Parathyroid adenoma (tissue), 2 donors: ENCODE measurements around the gene EXOC1.

ENCODE experiments used
- H2AFZ ChIP-seq: fragments of 300-600 bp; sonication (generic); one replicate; pipeline ENCODE4 v1.7.0; 2017; ENCODE audit warnings: antibody characterized with exemption, mild to moderate bottlenecking
- H3K27ac ChIP-seq: fragments of 300-600 bp; sonication (generic); one replicate; pipeline ENCODE4 v1.7.0; 2017
- H3K27me3 ChIP-seq: fragments of 300-600 bp; sonication (generic); one replicate; pipeline ENCODE4 v1.7.0; 2017; ENCODE audit warnings: low read length; ENCODE audit not compliant: control insufficient read depth, insufficient read depth
- H3K36me3 ChIP-seq: fragments of 300-600 bp; sonication (generic); one replicate; pipeline ENCODE4 v1.7.0; 2017; ENCODE audit warnings: low read length; ENCODE audit not compliant: control insufficient read depth, insufficient read depth
- H3K4me1 ChIP-seq: fragments of 300-600 bp; sonication (generic); one replicate; pipeline ENCODE4 v1.7.0; 2017; ENCODE audit warnings: control low read depth
- H3K4me2 ChIP-seq: fragments of 300-600 bp; sonication (generic); one replicate; pipeline ENCODE4 v1.7.0; 2017; ENCODE audit warnings: low read length
- H3K4me3 ChIP-seq: fragments of 300-600 bp; sonication (generic); one replicate; pipeline ENCODE4 v1.7.0; 2017; ENCODE audit warnings: low read depth, low read length
- H3K79me2 ChIP-seq: fragments of 300-600 bp; sonication (generic); one replicate; pipeline ENCODE4 v1.7.0; 2017; ENCODE audit warnings: control low read depth
- H3K9ac ChIP-seq: fragments of 300-600 bp; sonication (generic); one replicate; pipeline ENCODE4 v1.7.0; 2017; ENCODE audit warnings: mild to moderate bottlenecking
- H3K9me3 ChIP-seq: fragments of 300-600 bp; sonication (generic); one replicate; pipeline ENCODE4 v1.7.0; 2017; ENCODE audit warnings: low read length; ENCODE audit not compliant: control insufficient read depth
- CTCF ChIP-seq: fragments of 300-600 bp; sonication (generic); IDR thresholded peaks from one replicate; pipeline ENCODE4 v1.7.0; 2017; ENCODE audit warnings: antibody characterized with exemption, mild to moderate bottlenecking
- donor health status: primary hyperparathyroidism.

EXOC1 gene

GRCh38 chr4:55865228-55865806, 11.9 kb downstream of the EXOC1 start:
- Histone ChIP-seq H3K27me3 (no peaks in the 10 kb centered on the region), H3K4me2 (no peak overlapping the region), H2AFZ (no peak overlapping the region), H3K27ac (no peak overlapping the region), H3K9ac (no peak overlapping the region), H3K4me3 (no peak overlapping the region), H3K79me2 (no peaks in the 10 kb centered on the region), H3K4me1 (no peaks in the 10 kb centered on the region), H3K36me3 (no peaks in the 10 kb centered on the region), H3K9me3 (no peaks in the 10 kb centered on the region)
- no peak for TF ChIP-seq CTCF

- H3K4me1 ChIP-seq: no peaks in the 10 kb centered on the region
- H3K4me2 ChIP-seq: no peak overlapping the region
- H3K27ac ChIP-seq: peak overlapping the region; percentile 8
- H2AFZ ChIP-seq: no peak overlapping the region
- no peaks in the 10 kb centered on the region for H3K79me2 ChIP-seq
- no peak for TF ChIP-seq CTCF
- no peaks in the 10 kb centered on the region for H3K36me3 ChIP-seq
- H3K9me3 ChIP-seq: no peaks in the 10 kb centered on the region
- H3K4me3 ChIP-seq: no peak overlapping the region
- H3K27me3 ChIP-seq: no peaks in the 10 kb centered on the region
- no peak overlapping the region for H3K9ac ChIP-seq
These were observed 13.0 kb downstream of the EXOC1 start for GRCh38 chr4:55866290-55866907.

GRCh38 chr4:55866973-55867574, 13.6 kb downstream of the EXOC1 start:
- H3K4me1 ChIP-seq: no peaks in the 10 kb centered on the region

GRCh38 chr4:55868581-55869090, 15.2 kb downstream of the EXOC1 start:
- H3K9ac ChIP-seq: no peak overlapping the region
- H3K27me3 ChIP-seq: no peaks in the 10 kb centered on the region
- no peak overlapping the region for H2AFZ ChIP-seq
- no peaks in the 10 kb centered on the region for H3K9me3 ChIP-seq
- H3K27ac ChIP-seq: no peak overlapping the region
- no peak overlapping the region for H3K4me2 ChIP-seq
- no peaks in the 10 kb centered on the region for H3K36me3 ChIP-seq
- no peak for TF ChIP-seq CTCF
- H3K4me3 ChIP-seq: no peak overlapping the region
- H3K79me2 ChIP-seq: no peaks in the 10 kb centered on the region
- H3K4me1 ChIP-seq: no peaks in the 10 kb centered on the region

More at GRCh38 chr4:55866973-55867574, 13.6 kb downstream of the EXOC1 start:
- Histone ChIP-seq H3K27me3 (no peaks in the 10 kb centered on the region), H3K79me2 (no peaks in the 10 kb centered on the region), H3K9ac (no peak overlapping the region), H3K9me3 (no peaks in the 10 kb centered on the region), H3K4me3 (no peak overlapping the region), H3K36me3 (no peaks in the 10 kb centered on the region), H2AFZ (no peak overlapping the region), H3K4me2 (no peak overlapping the region), H3K27ac (no peak overlapping the region)
- peak; percentile 55 for TF ChIP-seq CTCF
